ENCODE results near the gene KIF12. TPM values are rescaled to one million over a fixed set of nuclear protein-coding genes. Genes with fewer than 3 reads are reported as not detected.

The KIF12 gene
- total RNA-seq, 1 donor from 2014 or later = not detected

DNA sequence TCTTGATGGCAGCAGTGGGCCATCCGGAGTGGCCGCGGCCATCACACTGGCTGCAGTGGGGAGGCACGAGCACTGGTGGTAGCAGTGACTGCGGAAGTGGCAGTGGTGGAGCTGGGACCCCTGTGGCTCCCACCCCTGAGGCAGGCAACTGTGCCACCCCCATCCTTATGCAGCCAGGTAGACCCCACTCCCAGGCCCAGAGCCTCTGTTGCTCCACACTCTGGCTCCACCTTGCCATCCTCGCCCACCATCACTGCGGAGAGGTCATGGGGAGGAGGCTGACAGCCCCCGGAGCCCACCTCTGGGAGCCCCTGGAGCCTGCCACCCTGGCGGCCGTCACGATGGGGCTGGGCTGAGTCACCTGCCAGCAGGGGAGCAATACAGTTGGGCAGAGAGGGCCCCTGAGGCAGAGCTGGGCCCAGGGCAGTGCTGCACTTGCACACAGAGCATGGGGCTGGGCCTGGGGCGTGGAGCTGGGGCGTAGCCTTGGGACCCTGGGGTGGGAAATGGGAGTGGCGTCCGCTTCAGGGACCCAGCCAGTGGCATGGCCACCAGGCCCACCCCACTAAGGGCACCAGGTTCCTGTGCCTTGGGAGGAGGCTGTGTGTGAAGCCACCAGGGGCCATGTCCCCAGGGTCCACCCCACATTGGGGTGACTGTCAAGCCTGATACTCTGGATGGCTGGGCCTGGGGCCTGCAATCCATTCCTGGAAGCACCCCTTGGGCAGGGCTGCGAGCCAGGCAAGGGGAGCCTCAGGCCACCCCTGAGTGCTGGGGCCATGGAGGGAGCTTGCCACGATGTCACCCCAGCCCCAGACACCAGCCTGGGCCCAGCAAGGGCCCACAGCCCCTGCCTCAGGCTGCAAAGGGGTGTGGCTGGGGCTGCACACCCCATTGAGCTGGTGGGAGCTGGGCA lies 28.6 kb downstream of the KIF12 start:
- TF ChIP-seq, protein P1, sequence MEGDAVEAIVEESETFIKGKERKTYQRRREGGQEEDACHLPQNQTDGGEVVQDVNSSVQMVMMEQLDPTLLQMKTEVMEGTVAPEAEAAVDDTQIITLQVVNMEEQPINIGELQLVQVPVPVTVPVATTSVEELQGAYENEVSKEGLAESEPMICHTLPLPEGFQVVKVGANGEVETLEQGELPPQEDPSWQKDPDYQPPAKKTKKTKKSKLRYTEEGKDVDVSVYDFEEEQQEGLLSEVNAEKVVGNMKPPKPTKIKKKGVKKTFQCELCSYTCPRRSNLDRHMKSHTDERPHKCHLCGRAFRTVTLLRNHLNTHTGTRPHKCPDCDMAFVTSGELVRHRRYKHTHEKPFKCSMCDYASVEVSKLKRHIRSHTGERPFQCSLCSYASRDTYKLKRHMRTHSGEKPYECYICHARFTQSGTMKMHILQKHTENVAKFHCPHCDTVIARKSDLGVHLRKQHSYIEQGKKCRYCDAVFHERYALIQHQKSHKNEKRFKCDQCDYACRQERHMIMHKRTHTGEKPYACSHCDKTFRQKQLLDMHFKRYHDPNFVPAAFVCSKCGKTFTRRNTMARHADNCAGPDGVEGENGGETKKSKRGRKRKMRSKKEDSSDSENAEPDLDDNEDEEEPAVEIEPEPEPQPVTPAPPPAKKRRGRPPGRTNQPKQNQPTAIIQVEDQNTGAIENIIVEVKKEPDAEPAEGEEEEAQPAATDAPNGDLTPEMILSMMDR (conservative IDR thresholded peaks at IDR 0.05) = no peak
- H3K27ac Mint-ChIP-seq (ENCODE audit: unreplicated experiment) = no peak overlapping the region
- H3K4me1 Mint-ChIP-seq = no peaks in the 10 kb centered on the region

GRCh38 chr9:114069476-114070187 lies 29.5 kb downstream of the KIF12 start:
- no peaks in the 10 kb centered on the region for H3K9me3 Mint-ChIP-seq
- no peaks in the 10 kb centered on the region for H3K36me3 Mint-ChIP-seq (ENCODE audit: low read depth)
- H3K4me3 Mint-ChIP-seq = no peak overlapping the region
- H3K4me1 Mint-ChIP-seq = no peaks in the 10 kb centered on the region
- DNase-seq (ENCODE audit: low read depth, low spot score) = no peak
- no peak overlapping the region for H3K27ac Mint-ChIP-seq (ENCODE audit: unreplicated experiment)
- peaks cover 10% of the 10 kb centered on the region for H3K27me3 Mint-ChIP-seq (ENCODE audit: low read depth)
- TF ChIP-seq, protein P1 (conservative IDR thresholded peaks at IDR 0.05) = no peak

More for the DNA sequence above, 28.6 kb downstream of the KIF12 start:
- DNase-seq (ENCODE audit: low read depth, low spot score) = no peak
- H3K36me3 Mint-ChIP-seq (ENCODE audit: low read depth) = no peaks in the 10 kb centered on the region
- no peaks in the 10 kb centered on the region for H3K9me3 Mint-ChIP-seq
- H3K27me3 Mint-ChIP-seq (ENCODE audit: low read depth) = peaks cover 17% of the 10 kb centered on the region
- H3K4me3 Mint-ChIP-seq = no peak overlapping the region

GRCh38 chr9:114065304-114065703 lies 33.8 kb downstream of the KIF12 start:
- Mint-ChIP-seq H3K27me3 (ENCODE audit: low read depth) (peaks cover 7% of the 10 kb centered on the region), H3K9me3 (peaks cover 4% of the 10 kb centered on the region), H3K27ac (ENCODE audit: unreplicated experiment) (no peak overlapping the region), H3K36me3 (ENCODE audit: low read depth) (peaks cover 6% of the 10 kb centered on the region), H3K4me1 (no peaks in the 10 kb centered on the region), H3K4me3 (no peak overlapping the region)
- DNase-seq (ENCODE audit: low read depth, low spot score) = no peak
- TF ChIP-seq, protein P1 (conservative IDR thresholded peaks at IDR 0.05) = no peak

DNA sequence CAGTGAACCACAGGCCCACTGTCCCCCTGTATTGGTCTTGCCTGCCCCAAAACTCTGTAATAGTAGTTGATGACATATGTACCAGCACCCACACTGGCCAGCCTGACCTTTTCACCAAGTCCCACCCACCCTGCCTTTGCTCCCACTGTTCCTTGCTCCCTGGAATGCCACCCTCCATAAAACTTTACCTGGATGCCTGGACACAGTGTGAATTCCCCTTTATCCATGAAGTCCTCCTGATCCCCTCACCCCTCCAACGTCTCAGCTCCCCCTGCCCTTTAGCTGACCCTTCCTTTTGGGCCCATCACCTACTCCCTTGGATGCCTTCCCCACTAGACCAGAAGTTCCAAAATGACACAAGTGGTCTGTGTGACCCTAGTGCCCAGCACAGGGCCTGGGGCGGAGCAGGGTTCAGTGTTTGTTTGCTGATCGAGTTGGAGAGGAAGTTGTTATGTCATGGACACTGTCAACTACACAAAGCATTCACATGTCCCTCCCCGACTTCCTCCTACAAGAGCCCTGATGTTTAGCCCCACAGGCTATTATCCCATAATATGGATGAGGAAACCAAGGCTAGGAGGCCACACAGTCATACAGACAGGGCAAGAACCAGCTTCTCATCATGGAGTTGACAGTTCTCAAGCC lies 37.1 kb downstream of the KIF12 start:
- Mint-ChIP-seq H3K9me3 (peaks cover 6% of the 10 kb centered on the region), H3K4me3 (no peak overlapping the region), H3K27me3 (ENCODE audit: low read depth) (peaks cover 7% of the 10 kb centered on the region), H3K27ac (ENCODE audit: unreplicated experiment) (no peak overlapping the region), H3K36me3 (ENCODE audit: low read depth) (peaks cover 10% of the 10 kb centered on the region), H3K4me1 (no peaks in the 10 kb centered on the region)
- DNase-seq (ENCODE audit: low read depth, low spot score) = no peak
- TF ChIP-seq, protein P1 (conservative IDR thresholded peaks at IDR 0.05) = no peak

GRCh38 chr9:114061292-114061691 lies 37.8 kb downstream of the KIF12 start:
- no peaks in the 10 kb centered on the region for H3K4me1 Mint-ChIP-seq
- peaks cover 10% of the 10 kb centered on the region for H3K36me3 Mint-ChIP-seq (ENCODE audit: low read depth)
- no peak overlapping the region for H3K27ac Mint-ChIP-seq (ENCODE audit: unreplicated experiment)
- H3K4me3 Mint-ChIP-seq = no peak overlapping the region
- TF ChIP-seq, protein P1 (conservative IDR thresholded peaks at IDR 0.05) = no peak
- H3K27me3 Mint-ChIP-seq (ENCODE audit: low read depth) = peaks cover 7% of the 10 kb centered on the region
- no peak for DNase-seq (ENCODE audit: low read depth, low spot score)
- H3K9me3 Mint-ChIP-seq = peaks cover 6% of the 10 kb centered on the region

Measured in neural crest cell (in vitro differentiated cells).